Stimulated activated CD4-positive, alpha-beta T cell treated with anti-CD3 and anti-CD28 coated beads, Interleukin-12 subunit alpha, Interleukin-12 subunit beta, amount 100 ng/mL, for 4 hours (primary cell): ENCODE results near the gene HSPA9.

ENCODE experiments used
- DNase-seq: peaks from one replicate; pipeline ENCODE4 v3.0.0-alpha.2; 2020

Gene HSPA9

DNA sequence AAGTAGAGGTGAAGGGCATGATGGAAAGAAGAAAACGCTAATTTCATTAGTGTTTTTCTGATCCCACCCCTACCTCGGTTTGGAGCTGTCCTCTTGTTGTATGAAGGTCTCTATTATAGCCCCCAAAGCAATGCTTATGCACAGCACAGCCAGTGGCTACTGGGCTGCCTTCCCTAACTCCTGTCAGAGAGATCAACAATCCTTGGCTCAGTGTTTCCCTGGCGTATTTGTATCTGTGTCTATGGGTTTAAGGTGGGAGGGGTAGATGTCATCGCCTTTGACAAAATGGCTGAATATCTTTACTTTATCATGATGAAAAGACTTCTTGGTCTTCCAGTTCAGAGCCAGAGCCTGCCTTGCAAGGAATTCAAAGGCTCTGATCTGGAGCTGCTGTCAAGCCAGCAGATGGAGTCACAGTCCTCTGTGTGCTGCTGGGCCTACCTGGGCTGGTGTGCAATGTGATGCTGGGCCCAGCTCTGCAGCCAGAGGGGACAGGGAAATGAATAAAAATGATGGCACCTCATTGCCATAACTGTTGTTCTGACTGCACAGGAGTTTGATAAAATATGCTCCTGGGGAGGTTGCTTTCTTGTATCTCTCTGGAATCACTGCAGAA lies 20.1 kb upstream of the HSPA9 start:
- no peak for DNase-seq

DNA sequence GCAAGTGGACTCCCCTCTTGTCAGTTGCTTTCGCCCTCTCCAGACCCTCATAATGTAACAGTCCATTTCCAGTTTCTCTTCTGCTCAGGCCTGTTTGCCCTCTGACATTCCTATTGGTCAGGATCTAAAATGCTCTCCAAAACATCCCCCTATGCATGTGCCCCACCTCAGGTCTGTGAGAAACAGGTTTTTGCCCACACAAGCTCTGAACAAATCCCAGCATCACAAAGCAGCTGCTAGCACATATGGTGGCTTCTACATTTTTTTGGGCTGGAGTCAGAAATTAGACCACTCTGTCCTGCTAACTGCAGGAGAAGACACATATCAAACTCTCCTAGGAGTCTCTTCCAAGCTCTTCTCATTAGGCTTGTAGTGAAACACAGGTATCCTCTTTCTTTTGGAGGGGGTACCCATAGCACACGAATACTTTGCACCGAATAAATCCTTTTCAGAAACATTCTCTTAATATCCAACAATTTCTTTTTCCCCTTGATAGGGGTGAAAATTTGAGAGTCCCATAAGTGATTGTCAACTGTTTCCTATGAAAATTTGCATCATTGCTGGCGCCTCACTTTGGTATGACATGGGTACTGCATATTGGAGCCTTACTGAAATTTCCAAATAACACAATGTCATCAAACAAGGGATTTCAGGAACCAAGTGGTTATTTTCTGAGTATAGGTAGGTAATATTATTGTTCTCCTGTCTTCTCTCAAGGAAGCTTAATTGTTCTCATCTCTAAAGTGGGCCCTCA lies 19.3 kb upstream of the HSPA9 start:
- no peak for DNase-seq

DNA sequence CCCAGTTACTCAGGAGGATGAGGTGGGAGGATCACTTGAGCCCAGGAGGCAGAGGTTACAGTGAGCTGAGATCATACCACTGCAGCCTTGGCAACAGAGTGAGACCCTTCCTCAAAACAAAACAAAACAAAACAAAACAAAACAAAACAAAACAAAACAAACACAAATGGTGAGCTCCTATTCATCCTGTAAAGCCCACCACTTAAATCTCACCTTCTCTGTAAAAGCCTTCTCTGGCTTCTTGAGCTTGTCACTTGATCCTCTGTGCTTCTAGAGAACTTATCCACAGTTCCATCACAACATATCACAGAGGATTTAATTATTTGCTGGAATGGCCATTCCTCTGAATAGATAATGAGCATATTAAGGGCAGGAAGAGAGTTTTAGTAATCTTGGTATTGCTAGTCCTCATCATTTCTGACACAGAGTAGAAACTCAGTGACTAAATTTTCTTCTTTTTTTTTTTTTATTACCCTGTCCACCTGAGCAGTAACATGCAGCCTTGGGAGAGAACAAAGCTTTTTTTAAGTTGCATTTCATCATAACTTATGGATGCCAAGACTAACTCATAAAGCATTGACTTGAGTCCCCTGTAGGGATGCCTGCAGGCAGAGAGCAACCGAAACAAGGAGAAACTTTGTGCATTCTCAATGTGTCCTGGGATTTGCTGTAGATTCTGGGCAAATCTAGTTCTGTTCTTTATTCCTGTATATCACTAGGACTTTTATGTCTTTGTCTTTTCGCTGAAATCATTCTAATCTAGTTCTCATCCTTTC lies 13.0 kb upstream of the HSPA9 start:
- no peak for DNase-seq

DNA sequence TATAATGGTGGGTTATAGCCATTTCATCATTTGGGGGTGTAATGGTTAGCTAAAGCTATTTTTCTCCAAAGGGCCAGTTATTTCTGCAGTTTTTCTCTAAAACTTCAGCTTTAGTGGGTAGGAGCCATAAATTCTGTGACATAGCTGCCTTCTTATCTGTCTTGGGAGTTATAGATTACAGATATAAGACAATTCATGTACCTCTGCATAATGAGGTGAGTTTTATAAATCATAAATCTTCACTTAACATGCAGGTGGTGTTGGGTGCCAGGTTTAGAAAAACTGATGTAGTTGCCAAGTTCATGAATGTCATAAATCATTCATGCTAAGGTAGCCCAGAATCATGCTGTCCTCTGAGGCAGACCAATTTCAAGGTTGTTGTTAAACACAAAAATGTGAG lies 10.0 kb upstream of the HSPA9 start:
- DNase-seq, result no peak

DNA sequence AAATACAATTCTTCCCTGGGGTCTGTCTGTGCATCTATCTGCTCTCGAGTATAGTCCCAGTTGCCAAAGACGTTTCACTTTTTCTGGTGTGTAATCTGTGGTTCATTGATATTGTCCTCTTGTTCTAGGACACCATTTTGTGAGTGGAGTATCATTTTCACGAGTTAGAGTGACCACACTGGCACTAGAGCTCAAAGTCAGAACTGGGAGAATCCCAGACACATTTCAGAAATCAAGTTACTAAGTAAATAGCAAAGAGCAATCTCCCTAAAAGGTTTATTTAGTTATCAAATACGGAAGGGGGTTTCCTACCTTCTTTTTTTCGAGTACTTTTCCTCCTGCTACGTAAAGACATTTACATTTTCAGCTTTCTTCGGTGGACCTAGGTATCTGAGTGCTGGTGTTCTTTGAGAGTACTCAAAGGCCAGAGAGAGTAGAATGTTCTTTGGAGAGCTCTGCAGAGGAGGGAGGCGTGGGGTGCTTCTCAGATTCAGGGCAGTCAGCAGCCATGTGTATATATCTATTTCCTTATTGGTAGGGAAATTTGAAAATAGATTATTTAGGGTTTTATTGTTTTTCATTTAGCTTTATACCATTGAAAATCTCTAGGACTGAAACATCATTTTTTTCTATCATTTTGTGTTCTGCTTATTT lies 8.9 kb upstream of the HSPA9 start:
- DNase-seq, result no peak

DNA sequence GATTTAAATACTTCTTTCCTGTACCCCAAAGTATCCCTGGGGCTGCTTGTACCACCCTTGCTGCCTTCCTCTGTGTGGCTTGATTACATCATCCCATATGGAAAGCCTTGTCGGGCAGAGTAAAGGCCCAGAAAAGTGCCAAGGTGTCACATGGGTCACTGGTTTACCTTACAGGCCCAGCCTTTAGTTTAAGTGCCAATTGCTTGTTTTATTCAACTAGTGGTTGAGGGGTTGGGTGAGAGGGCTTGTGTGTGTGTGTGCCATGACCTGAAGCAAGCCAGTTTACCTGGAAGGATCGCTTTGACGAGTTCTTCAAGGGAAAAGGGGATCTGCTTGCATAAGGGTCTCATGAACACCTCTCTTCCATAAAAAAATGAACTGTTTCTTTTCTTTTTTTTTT lies 7.8 kb upstream of the HSPA9 start:
- no peak for DNase-seq

DNA sequence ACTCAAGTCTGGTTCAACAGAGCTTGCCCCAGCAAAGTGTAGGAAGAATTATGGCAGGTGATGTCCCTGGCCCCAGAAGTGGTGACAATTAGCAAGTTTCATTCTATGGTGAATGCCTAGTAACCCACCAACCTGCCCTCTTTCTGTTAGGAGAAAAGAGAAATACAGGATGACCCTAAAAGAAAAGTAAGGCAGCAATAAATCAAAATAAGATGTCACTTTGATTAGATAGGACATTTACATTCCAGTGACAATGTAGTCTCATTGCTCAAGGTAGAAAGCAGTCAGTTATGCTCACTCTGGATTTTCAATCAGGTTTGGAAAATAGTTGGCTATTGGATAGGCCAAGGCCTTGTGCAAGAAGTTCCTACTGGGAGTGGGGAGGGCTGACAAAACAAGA lies 5.6 kb upstream of the HSPA9 start:
- no peak for DNase-seq

DNA sequence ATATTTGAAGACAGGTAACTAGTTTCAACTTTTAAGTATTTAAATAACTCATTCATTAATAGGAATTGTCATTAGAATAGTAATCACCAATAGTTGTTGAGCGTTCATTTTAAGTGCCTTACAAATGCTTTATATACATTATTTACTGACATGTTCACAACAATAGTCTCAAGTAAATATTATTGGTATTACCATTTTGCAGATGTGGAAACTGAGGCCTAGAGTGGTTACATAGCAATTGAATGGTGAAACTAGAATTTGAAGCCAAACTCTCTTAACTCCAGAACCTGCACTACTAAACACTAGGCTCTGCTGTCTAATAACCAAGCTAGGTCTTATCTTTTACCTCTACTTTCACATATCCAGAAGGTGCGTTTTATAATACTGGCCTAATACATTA lies 4.8 kb upstream of the HSPA9 start:
- no peak for DNase-seq

DNA sequence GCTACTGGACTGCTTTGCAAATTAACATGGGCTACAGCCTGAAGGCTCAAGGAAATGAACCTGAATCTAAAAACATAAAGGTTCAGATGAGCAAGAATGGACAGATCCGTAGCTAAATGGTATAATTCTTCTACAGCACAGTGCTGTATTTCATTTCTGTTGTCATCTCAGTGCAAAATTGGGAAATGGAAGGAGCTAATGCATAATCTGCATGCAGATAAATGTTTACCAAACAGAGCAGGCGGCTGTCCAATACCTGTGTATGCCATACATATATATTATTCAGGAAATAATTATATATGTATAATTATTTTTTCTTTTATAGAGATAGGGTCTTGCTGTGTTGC lies 4.3 kb upstream of the HSPA9 start:
- no peak for DNase-seq

DNA sequence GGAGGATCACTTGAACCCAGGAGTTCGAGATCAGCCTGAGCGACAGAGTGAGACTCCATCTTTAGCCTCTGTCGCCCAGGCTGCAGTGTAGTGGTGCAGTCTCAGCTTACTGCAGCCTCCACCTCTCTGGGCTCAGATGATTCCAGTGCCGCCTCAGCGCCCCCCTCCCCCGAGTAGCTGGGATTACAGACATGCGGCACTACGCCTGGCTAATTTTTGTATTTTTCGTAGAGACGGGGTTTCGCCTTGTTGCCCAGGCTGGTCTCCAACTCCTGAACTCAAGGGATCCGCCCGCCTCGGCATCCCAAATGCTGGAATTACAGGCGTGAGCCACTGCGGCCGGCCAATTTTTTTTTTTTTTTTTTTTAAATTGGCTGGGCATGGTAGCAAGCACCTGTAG lies 2.3 kb upstream of the HSPA9 start:
- DNase-seq, result no peak

DNA sequence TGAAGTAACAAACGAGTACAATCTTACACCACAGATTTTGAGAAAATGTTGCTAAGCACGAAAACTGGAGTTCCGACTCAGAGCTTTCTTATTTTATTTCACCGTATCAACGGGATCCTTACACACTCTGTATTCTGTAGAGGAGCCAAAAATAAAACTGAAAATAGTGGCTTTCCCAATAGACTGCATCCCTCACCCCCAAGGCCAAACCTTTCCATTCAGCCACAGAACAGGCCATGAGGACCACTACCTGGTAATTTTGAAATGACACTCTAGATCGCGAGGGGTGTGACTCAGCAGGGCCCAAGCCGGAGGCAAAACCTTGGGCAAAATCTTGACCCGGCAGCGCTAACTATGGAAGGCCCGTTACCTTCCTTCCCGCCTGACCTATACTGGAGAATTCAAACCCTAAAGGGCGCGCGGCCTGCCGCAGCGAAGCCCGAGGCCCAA lies 432 bp downstream of the HSPA9 start:
- no peak for DNase-seq

DNA sequence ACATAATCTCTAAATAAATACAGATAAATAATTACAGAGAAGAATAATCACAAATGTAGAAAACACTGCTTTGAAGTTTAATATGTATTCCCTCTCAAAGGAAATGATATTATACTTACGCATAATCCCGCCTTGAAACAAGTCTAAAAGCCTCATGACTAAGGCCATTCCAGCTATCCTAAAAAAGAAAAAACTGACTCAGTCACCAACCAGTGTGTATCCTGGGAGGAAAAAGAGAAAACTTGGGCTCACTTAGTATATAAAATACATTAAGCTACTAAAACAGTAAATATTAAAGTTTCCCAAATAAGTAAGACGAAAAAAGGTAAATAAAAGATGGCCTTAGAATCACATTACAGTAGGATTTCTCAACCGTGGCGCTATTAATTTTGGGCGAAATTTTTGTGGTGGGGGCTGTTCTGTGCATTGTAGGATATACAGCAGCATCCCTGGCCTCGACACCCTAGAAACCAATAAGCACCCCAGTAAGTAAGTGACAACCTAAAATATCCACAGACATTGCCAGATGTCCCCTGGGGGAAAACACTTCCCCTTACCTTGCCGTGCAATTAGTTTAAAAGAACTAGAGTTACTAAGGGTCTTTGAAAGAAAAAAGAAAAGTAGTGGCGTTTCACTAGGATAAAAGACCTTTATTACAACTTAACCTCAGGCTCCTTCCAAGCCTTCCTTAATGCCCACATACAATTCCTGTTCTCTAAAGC lies 1.1 kb downstream of the HSPA9 start:
- DNase-seq, result no peak

DNA sequence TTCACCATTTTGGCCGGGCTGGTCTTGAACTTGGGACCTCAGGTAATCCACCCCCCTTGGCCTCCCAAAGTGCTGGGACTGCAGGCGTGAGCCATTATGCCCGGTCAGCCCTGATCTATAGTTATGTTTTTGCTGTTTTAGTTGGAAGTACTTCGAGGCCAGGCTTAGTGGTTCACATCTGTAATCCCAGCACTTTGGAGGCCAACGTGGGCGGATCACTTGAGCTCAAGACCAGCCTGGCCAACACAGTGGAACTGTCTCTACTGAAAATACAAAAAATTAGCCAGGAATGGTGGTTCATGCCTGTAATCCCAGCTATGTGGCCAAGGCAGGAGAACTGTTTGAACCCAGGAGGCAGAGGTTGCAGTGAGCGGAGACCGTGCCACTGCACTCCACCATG lies 2.0 kb downstream of the HSPA9 start:
- no peak for DNase-seq

DNA sequence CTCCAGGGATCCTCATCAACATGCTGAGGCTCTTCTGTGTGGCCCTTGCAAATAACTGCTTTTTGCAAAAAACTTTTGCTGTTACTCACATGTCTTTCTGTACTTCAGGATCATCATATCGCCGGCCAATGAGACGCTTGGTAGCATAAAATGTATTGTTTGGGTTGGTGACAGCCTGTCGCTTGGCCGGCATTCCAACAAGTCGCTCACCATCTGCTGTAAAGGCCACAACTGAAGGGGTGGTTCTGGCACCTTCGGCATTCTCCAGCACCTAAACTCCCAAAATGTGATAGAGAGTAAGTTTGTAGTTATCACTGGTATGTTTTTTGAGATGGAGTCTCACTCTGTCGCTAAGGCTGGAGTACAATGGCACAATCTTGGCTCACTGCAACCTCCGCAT lies 4.3 kb downstream of the HSPA9 start:
- no peak for DNase-seq

DNA sequence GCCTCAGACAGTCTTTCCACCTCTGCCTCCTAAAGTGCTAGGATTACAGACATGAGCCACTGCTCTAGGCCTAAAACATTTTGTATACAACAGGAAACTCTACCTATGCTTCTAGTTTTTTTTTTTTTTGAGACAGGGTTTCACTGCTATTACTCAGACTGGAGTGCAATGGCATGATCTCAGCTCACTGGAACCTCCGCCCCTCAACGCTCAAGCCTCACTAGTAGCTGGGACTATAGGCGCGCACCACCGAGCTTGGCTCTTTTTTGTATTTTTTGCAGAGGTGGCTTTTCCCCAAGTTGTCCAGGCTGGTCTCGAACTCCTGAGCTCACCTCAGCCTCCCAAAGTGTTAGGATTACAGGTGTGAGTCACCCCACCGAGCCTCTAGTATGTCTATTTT lies 5.4 kb downstream of the HSPA9 start:
- DNase-seq, result no peak

DNA sequence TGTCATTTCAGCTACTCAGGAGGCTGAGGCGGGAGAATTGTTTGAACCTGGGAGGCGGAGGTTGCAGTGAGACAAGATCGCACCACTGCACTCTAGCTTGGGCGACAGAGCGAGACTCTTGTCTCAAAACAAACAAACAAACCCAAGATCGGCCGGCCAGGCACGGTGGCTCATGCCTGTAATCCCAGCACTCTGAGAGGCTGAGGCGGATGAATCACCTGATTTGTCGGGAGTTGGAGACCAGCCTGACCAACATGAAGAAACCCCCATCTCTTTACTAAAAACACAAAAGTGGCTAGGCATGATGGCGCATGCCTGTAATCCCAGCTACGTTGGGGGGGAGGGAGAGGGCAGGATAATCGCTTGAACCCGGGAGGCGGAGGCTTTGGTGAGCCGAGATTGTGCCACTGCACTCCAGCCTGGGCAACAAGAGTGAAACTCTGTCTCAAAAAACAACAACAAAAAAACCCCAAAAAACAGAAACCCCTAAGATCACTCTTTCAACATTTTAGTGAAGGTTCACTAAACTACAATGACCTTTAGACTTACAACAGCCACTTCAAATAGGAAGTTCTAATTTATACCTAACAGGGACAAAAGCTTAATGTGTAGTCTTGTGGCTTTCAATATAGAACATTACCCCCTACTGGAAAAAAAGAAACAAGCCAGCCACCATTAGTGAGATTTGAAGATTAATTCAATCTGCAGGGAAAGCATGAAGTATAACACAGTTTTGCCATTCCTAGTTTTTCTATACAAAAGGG lies 7.0 kb downstream of the HSPA9 start:
- DNase-seq, result no peak

DNA sequence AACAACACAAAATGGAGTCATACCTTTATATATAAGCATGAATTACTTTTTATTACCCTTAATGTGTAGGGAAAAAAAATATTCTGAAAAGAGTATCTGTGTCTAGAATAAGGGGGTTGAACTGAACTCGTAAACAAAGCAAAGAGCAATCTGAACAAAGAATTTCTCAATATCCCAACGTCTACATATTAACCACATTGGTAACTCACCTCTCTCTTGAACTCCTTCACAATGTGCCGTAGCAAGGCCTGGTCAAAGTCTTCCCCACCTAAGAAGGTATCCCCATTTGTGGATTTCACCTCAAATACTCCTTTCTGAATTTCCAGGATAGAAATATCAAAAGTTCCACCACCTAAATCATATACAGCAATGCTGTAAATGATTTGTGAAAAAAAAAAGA lies 8.4 kb downstream of the HSPA9 start:
- DNase-seq, result no peak

DNA sequence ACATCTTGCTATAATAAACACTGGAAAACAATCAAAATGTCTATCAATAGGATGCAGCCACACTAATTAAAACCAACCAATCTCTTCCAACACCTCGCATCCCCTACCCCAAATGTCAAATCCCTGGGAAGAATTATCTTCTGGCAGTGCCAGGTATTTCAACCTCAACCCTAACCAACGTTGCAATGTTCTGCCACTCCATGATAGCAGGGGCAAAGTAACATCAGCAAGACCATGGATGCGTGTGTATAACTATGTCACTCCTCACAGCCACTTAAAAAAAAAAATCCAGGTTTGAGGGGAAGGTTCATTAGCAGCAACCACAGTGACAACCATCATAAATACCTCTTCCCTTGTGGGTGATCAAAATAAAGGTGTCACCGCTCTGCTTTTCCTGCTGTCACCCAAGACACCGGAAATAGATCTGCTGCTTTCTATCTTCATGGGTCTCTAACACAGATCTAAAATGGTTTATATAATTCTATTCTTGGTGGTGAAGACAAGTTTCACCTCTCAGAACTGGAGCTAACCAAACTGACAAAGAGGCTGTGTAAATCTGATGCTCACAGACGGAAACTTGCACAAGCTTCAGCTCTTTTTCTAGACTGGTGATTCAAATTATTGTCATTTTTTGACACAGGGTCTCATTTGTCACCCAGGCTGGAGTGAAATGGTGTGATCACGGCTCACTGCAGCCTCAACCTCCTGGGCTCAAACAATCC lies 9.9 kb downstream of the HSPA9 start:
- no peak for DNase-seq

DNA sequence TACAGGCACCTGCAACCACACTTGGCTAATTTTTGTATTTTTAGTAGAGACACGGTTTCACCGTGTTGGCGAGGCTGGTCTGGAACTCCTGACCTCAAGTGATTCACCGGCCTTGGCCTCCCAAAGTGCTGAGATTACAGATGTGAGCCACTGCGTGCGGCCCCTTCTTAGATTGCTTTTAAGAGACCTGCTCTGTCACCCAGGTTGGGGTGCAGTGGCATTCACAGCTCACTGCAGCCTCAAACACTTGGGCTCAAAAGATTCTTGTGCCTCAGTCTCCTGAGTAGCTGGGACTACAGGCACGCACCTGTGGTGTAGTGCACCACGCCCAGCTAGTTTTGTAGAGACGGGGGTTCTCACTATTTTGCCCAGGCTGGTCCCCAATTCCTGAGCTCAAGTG lies 11.0 kb downstream of the HSPA9 start:
- no peak for DNase-seq

DNA sequence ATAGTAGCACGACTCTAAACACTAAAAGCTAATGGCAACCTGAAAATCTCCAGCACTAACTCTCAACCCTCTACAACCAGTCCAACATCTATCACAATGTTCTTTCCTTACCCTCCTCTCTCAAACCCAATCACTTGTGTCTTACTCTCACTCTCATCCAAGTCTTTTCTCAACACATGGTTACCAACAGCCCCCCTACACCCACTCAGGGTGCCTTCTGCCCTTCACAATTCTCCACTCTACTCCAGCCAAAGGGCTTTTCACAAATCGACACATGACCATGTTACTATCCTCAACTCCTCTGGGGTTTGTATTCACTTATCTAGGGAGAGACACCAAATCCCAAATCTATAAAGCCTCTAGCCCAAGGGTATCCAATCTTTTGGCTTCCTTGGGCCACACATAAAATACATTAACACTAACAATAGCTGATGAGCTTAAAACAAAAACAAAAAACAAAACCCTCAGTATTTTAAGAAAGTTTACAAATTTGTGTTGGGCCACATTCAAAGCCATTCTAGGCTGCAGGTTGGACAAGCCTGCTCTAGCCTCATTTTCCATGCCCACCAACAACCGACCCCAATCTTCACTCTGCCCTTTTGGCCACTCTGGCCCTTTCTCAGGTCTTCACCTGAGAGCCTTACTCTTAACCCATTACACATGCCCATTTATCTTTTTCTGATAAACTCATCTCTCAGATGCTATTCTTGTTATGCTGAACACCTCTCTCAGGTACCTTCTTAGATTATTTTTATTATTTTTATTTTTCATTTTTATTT lies 11.7 kb downstream of the HSPA9 start:
- DNase-seq, result no peak

DNA sequence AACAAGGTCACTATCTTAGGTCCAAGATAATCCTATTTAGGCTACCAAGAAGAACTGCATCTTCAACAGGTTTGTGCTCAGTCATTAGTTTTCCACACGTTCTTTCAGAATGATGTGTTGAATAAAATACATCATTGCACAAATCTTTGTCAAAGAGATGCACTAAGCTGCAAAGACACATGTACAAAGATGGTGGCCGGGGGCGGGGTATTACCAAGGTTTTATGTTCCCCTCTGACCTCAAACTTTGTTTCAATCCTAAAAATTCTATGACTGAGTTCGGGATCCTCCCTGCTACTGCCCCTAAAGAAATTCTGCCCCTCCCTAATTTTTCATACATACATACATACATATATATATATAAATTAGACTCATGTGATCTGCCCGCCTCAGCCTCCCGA lies 14.2 kb downstream of the HSPA9 start:
- no peak for DNase-seq
